ENCODE measurements around the gene VWC2L.

VWC2L gene

DNA sequence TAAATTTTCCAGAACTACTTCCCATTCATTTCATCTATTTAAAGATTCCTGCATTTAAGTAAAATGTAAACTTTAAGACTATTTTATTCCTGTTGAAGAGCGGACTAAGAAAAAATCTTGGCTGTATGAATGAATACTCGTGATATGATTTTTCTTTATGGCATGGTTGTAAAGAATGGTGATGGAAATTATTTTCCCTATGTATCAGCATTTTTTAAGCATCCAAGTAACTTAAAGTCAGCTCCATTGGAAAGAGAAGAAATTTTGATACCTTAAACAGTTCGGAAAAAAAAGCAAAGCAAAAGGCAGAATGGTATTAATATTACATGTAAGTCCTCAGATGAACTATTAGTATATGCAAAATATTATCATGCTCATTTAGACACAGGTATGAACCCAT is 58.9 kb downstream of the VWC2L start:
- no peak for DNase-seq

DNA sequence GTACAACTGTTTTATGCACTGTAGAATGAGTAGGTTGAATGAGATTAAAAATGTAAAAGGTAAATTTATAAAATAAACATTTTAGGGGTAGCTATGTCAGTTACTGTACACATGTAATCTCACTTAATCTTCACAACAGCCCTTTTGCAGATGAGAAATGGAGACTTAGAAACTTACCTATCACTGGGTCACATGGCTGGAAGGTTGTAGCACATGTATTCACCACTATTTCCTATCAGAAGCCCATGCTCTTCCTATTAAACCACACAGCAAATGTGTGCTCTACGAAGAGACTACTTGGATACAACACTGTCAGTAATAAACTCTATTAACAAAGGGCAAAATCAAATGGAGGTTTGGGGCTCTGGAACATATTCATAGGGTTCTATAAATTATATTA is 60.5 kb downstream of the VWC2L start:
- no peak for DNase-seq

DNA sequence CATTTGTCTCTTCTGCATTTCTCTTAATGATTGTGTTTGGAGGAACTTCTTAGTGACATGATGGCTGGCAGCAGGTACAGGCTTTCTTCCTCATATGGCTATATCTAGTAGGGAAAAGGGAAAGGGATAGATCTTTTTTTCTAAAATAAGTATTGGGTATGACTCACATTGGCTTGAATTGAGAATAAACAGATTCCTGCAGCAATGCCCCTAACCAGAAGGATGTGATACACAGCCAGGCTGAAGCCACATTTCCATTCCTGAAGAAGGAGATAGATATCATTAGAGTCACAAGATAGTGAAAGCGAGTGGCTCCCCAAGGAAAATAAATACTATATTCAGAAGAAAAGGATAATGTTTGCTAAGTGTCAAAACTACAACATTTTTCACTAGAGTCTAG is 61.1 kb downstream of the VWC2L start:
- no peak for DNase-seq

DNA sequence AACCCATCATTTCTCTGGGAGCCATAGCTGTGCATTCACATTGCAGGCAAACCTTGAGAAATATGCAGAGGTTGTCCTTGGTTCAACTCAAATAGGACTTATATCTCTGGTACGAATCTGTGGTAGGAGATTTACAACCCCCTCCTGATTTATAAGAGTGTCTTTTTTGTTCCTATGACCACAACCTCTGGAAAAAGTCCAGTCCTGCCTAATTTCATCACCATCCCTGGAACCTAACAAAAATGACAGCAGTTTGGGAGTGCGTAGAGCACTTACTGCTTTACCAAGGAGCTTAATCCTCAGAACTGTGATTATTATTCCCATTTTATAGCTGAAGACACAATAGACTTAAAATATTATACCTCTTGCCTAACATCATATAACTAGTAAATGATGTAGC is 66.5 kb downstream of the VWC2L start:
- no peak for DNase-seq

DNA sequence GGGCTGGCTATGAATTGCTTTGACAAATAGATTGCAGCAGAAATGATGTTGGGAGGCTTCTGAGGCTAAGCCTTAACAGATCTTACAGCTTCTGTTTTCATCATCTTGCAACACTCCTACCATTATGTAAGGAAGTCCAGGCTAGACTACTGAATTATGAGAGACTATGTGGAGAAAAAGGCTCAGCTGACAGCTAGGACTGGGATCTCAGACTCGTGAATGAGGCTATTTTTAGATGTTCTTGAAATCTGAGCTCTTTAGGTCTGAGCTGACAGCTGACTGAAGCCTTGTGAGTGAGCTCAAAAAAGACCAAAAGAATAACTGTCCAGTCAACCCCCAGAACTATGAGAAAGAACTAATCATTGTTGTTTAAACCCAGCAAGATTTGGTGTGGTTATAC is 70.3 kb downstream of the VWC2L start:
- DNase-seq: no peak

DNA sequence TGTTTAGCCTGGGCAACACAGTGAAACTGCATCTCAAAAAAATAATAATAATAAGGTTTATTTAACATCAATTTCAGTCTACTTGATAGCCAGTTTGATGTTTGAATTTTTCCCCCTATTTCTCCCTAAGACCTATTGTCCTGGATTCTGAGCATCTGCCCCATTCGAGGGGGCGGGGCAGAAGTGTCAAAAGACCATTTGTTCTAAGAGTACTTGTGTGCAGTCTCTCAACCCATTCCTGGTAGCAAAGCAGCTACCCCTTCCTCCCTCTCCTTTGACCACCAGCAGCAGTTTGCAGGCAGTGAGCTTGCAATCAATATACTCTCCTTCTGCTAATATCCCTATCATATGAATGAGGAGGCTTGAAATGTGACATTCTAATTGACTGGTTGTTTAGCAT is 71.9 kb downstream of the VWC2L start:
- no peak for DNase-seq

DNA sequence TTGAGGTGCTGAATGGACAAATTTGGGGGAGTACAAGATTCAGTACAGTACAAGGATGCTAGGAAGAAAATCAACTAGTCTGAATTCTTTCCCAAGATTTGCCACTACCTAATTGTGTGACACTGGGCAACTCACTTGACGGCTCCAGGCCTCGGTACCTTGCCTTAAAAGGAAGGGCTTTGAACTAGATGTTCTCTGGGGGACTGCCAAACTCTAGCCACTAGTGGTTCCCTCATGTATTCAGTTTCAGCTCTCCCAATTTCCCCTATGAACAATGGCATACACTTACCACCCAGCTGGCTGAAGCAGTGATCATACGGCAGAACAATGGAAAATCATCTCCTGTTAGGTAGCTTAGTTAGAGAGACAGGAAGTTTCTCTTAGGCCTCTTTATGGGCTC is 73.4 kb downstream of the VWC2L start:
- DNase-seq: no peak

DNA sequence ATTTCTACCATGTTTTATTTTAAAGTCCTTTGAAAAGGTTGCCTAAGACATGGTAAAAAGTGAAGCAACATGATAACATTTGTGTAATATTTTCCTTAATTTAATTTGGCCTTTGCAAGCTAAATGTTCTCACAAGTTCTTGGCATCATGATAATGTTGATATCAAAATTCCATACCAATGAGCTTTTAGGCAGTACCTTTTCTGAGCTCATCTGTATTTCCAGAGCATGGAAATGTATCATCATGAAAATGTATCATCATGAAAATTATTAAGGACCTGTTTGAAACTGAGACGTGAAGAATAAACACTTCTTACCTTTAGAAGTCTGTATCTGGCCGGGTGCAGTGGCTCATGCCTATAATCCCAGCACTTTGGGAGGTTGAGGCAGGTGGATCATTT is 73.8 kb downstream of the VWC2L start:
- no peak for DNase-seq

DNA sequence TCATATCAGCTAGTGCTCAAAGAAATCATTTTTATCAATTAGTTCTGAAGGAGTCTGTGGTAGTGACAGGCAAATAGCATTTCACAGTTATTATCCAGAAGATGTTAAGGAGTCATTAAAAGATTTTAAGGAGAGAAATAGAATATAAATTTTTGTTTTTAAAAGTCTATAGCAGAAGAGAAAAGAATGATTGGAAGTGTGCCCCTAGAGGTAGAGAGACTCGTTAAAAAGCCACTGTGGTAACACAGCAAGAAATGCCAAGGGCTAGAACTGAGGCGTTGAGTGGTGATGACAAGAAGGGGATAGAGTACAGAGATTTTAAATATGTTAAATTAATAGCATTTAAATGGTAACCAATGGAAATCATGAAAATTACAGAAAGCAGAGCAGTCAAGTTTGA is 78.3 kb downstream of the VWC2L start:
- no peak for DNase-seq

DNA sequence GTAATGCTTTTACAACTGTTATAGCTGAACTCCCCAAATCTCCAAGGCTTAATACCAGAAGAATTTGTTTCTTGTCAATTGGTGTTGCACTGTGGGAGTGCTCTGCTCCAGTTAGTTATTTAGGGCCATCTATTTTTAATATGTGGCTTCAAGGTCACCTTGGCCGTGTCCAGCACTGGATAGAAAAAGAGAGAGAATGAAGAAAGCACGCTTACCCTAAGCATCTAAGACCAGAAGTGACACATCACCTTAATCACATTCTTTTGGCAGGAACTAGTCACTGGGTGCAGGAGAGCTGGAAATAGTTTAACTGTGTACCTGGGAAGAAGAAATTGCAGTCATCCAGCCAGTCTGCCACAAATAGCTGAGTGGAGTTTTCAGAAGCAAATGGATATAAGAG is 78.8 kb downstream of the VWC2L start:
- DNase-seq: no peak

DNA sequence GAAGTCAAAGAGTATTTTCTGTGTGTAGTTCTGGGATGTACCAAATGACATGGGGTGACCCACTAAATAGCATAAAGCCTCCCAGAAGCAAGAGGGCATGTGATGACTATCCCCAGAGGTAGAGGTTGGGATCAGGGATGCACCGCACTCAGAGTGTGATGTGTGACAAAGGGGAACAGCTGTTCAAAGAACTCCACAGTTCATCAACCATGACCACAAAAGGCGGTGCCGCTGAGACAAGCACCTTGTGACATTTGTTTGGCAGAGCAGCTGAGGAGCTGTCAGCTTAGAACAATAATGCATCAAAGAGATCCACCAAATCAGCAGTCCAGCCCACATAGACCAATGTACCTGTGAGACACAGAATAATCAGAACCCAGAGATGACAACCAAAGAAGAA is 81.3 kb downstream of the VWC2L start:
- DNase-seq: no peak

DNA sequence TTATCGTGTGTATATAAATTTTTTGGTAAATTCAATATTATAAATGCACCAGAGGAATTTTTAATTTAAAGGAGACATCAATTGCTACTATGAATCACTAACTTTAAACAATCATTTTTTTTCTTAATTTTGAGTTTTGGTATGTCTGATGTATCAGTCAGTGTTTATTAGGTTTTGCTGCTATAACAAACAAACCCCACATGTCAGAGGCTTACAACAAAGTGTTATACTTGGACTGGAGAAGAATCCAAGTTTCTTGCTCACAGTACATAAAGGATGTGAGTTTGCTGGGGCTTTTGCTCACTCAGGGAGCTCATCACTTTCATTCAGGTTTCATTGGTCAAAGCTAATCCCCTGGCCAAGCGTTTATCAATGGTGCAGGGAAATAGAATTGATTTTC is 81.8 kb downstream of the VWC2L start:
- no peak for DNase-seq

DNA sequence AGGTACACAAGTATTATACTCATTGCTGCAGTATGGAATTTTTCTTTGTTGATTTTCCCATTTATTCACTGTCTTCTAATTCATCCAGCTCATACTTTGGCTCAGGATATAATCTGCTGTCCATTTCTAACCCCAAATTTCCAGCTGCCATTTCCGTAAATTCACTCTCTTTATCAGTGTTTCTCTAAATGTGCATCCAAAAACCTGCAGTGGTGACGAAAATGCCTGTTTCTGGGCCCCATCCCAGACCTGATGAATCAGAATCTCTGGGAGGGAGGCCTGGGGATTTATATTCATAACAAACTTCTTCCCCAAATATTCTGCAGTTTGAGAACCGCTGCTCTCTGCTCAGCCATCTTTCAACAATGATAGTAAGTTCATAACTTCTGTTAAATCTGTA is 86.6 kb downstream of the VWC2L start:
- no peak for DNase-seq

DNA sequence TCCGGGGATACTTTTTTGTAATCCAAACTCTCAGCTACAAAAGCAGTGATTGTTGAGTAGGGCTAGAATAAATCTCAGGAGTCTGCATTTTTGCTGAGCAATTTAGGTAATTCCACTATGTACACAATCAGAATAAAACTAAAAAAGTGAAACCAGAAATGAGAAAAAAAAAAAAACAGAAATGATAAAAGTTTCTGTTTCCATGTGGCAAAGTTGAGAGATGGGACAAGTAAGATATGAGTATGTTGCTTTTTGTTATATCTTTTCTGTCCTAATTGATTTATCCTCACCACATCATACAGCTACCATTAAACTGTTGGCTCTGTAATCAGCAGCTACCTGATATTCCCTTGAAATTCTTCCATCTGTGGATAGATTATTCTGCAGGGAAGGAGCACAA is 92.7 kb downstream of the VWC2L start:
- DNase-seq: no peak

DNA sequence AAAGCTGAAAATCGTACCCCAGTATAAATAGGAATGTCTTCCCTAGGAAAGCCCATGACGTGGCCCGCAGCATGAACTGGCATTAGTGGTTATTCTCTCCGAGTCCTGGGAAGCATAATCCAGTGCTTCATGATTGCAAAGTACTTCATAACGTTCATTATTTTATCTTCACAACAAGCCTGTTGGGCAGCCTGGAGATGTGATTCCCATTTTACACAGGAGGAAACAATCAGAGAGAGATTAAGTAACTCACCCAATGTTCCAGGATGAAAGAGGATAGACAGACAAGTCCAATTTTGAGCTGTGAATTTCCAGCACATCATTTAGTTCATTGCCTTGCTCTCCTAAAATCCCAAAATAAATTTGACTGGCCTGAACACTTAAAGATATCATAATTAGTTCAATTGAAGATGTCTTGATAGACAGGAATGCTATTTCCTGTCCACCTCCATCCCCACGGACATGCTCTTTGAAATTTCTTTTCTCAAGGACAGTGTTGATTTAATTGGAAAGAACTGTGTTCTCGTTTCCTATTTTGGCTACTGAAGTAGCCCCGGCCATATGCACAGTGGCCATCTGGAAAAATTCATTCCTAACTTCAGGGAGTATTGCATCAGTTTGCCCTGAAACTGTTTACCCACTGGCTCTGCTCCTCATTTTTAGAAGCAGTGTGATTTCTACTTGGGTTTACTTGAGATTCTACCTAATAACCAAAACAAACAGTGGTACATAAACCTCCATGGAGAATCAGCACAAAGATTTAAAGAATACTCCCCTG is 93.9 kb downstream of the VWC2L start:
- no peak for DNase-seq

DNA sequence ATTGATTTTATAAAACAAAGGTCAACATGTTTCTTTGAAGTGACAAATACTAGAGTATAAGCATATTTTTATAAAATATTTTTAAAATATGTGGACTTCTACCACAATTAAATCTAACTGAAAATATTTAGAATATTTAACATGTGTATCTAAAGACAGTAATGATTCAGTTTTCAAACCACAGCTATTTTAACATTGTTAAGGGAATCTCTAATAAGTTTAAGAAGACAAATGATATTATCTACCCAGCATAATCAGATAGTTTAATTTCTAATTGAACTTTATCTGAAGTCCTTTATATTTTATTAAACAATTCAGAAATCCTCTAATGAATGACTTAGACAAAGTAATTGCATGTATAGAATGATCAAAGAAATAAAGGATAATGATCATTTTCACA is 96.2 kb downstream of the VWC2L start:
- DNase-seq: no peak

DNA sequence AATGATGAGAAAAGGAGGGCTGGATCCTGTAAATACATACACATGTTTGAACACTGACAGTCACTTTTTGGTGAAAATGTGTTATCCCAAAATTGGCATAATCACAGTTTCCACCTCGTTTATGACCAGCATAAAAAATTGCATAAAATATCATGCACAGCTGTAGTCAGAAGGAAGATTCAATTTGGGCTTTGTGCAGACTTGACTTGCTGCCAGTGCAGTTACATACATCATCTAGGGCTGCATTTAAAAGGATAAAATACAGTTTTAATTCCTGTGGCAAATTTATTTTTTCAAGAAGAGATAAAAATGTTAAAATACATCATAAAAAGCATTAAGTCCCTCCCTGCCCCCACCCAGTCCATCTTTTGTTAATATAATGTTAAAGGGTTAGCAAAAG is 103.8 kb downstream of the VWC2L start:
- DNase-seq: no peak

DNA sequence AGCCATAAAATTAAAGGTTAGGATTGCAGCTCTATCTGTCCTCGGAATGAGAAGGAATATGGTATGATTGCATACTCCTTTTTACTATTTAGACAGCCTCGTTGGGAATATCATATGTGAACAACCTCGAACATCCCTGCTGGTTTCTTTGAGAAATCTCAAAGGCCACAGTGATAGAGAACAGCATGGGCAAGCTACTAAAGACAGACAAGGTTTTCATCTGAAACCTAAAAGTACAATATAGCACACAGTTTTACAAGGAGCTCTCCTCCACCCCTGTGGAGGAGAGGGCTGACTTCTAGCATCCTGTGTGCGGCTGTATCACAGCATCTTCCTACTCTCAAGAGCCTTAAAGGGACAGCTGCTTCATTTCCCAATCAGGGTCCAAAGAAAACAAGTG is 104.3 kb downstream of the VWC2L start:
- no peak for DNase-seq

DNA sequence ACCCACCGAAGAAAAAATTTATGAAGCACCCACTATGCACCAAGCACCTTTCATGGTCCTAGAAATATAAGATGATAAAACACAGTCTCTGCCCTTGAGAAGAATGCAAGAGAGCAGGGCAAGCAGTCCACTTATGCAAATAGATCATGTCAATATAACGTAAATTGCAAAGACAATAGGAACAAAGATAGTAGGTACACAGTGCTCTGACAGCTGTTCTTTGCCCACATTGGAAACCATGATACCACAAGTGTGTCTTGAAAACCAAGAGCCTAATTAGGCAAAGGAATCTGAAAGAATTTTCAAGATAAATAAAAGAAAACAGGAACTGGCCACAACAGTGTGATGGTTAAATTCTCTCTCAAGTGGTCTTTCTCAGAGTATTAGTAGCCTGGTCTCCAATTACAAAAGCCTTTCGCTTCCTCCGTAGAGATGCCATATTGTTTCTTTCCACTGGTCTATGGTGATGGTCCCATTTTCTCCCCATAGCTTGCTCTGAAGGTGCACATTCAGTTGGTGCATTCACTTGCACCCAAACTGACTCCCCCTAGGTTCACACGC is 108.5 kb downstream of the VWC2L start:
- no peak for DNase-seq

DNA sequence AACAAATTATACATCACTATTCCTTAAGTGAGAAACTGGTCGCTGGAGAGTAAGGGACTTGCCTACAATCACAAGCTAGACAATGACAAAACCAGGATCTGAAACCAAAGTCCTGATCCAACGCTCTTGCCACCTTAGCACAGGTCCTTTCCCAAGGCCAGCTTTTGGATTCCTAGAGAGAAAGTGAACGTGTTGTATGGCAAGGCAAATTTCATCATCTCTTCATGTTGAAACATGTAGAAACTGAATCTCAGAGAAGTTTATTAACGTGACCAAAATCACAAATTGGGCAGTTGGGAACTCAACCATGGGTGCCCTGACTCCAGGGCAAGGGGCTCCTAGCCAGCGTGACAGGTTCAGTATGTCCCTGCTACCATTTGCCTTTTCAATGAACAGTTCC is 118.2 kb downstream of the VWC2L start:
- no peak for DNase-seq

DNA sequence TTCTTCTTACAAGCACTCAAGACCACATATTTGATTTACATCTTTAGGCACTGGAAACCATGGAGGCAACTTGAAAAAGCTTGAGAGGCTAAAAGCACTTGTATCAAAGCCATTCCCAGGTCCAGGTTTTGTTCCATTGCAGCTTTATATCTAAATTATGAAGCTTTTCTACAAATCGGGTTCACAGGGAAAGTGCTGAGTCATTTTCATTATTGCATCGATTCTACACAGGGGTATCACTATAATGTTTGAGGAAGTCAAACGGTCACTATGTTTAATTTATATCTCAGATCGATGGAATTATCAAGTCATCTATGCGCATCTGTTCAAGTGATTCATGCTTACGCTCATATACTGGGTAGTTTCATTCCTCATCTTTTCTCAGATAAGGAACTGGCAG is 118.7 kb downstream of the VWC2L start:
- no peak for DNase-seq

DNA sequence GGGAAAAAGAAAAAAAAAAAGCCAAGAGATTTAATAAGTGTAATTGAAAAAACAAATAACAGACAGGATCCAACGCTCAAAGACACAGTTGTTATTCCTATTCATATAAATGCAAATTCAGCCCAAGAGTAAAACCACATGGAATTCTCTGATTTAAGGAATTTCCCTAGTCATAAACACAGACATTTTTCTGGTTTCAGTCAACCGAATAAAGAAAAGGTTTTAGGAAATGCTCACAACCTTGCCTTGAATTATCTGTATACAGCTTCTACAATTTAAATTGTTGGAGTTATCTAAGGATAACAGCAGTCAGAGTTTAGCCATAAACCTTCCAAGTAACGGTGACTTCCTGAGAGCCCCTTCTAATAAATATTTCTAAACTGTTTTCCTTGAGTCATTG is 122.7 kb downstream of the VWC2L start:
- DNase-seq: no peak

DNA sequence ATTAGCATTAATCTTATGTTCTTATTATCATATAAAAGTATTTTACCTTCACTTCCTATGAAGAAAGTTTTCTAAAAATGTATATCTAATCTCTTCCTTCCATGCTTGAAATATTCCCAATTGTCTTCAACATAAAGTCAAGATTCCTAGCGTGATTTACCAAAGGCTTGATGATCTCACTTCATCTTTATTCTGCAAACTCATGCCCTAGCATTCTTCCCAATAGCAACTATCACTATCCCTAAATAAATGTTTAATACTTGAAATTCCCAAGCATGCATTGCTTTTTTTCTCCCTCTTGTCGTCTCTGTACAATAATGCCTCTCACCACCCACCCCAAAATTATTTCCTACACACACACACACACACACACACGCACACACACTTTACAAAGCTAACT is 125.8 kb downstream of the VWC2L start:
- no peak for DNase-seq

DNA sequence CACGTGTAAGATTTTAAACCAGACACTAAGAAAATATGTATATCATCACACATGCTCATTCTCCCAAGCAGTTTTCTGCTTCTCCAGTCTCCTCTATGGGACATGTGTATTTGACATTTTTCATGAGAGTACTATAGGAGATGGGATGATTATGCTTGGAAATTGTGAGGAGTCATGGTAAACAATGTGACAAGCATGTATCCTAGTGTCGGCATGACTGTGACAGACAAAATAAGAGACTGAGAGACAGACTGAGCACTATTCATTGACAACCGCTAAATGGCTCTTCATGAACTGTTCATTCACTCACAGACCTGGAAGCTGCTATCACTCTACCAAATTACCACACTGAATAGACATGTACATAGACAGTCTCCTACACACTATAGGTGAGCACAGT is 127.1 kb downstream of the VWC2L start:
- no peak for DNase-seq

DNA sequence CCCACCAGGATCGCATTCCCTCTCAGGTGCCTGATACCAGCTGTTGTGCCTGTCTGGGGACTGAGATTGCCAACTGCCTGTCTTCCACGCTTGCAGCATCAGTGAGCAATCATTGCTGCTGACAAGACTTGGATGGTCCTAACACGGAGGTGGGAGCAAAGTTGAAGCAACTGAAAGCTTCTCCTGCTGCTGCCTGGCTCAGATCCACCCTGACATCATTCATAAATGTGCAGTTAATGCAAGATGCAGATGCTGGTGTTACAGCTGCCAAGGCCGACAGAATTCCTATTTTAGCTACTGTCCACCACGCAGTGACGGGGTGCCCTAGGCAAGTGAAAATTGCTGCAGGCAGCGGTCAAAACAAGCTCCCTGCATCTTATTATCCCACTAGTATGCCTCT is 131.4 kb downstream of the VWC2L start:
- no peak for DNase-seq

Measured in CD4-positive, alpha-beta T cell treated with Interleukin-17A for 4 hours (primary cell).